GM12878 (cell line): Measurements from ENCODE around the gene BMPR1B. TPM values are rescaled to one million over a fixed set of nuclear protein-coding genes. Genes with fewer than 3 reads are reported as not detected.

Experiments used
- ATAC-seq: fragments of 200-7000 bp; cut with Tn5 transposase; 3 replicates; pipeline ENCODE4 v1.9.1; 2020; ENCODE audit warnings: mild to moderate bottlenecking, moderate library complexity
- BruUV-seq: library from RNA; stranded (reverse); fragments of 400-500 nt; replicated peaks from 2 replicates; lab custom pipeline; 2021; lab: Mats Ljungman, UMichigan
- CTCF ChIA-PET: fragments of 300-600 bp; sonication (Branson Sonifier 250); formaldehyde crosslinking; extraction: SDS; loops from one replicate; lab custom pipeline; 2021; ENCODE audit warnings: inconsistent platforms; lab: Yijun Ruan, JAX
- POLR2A ChIA-PET: fragments of 350-600 bp; formaldehyde crosslinking; extraction: SDS; loops from one replicate; lab custom pipeline; 2021; ENCODE audit warnings: inconsistent platforms; lab: Charles Lee
- RAD21 ChIA-PET: fragments of 300-600 bp; sonication (Branson Sonifier 250); formaldehyde crosslinking; loops from one replicate; lab custom pipeline; 2023; ENCODE audit warnings: antibody characterized with exemption; ENCODE audit not compliant: unreplicated experiment; lab: Charles Lee
- SMC1A ChIA-PET: fragments of 300-600 bp; sonication (Branson Sonifier 250); formaldehyde crosslinking; loops from one replicate; lab custom pipeline; 2023; ENCODE audit not compliant: unreplicated experiment, uncharacterized antibody; lab: Charles Lee
- DNase-seq: peaks from one replicate; pipeline ENCODE4 v3.0.0-alpha.2; 2011; ENCODE audit warnings: low read depth, low spot score
- FAIRE-seq: peaks from 3 replicates; lab custom pipeline; 2011; peaks lifted over from hg19 to GRCh38; lab: Jason Lieb, UNC
- H2AFZ ChIP-seq: 2 replicates; pipeline ENCODE4 v1.6.0; 2011; ENCODE audit warnings: low read depth, low read length, control low read depth; ENCODE audit not compliant: control insufficient read depth
- H3K27ac ChIP-seq: 2 replicates; pipeline ENCODE4 v1.5.1; 2011; ENCODE audit warnings: control low read depth; ENCODE audit not compliant: control insufficient read depth, insufficient read depth
- H3K27me3 ChIP-seq, 2 experiments: replicated peaks in 1 of 2; 2 replicates each; pipeline versions ENCODE4 v1.6.0 to v1.6.1; 2011; ENCODE audit warnings: low read length in 1 of 2; ENCODE audit not compliant: control insufficient read depth in 2 of 2, insufficient read depth in 2 of 2
- H3K36me3 ChIP-seq, 2 experiments: 2 replicates each; pipeline ENCODE4 v1.5.1; 2011; ENCODE audit warnings: low read length in 1 of 2; ENCODE audit not compliant: control insufficient read depth in 2 of 2, insufficient read depth in 2 of 2
- H3K4me1 ChIP-seq: 2 replicates; pipeline ENCODE4 v1.6.1; 2011; ENCODE audit warnings: mild to moderate bottlenecking, low read length, moderate library complexity, mixed read lengths; ENCODE audit not compliant: control insufficient read depth, insufficient read depth
- H3K4me2 ChIP-seq: 2 replicates; pipeline ENCODE4 v1.6.0; 2011; ENCODE audit warnings: control low read depth; ENCODE audit not compliant: control insufficient read depth, insufficient read depth
- H3K4me3 ChIP-seq: fragments of 200-600 bp; sonication (generic); 2 replicates; pipeline ENCODE4 v1.5.1; 2016
- H3K79me2 ChIP-seq: 2 replicates; pipeline ENCODE4 v1.6.0; 2011; ENCODE audit warnings: low read length; ENCODE audit not compliant: control insufficient read depth, insufficient read depth
- H3K9ac ChIP-seq: 2 replicates; pipeline ENCODE4 v1.8.0; 2011; ENCODE audit warnings: low read length, control low read depth, mixed read lengths; ENCODE audit not compliant: control insufficient read depth, insufficient read depth
- H3K9me3 ChIP-seq: replicated peaks from 3 replicates; pipeline ENCODE4 v1.5.1; 2011; ENCODE audit warnings: mild to moderate bottlenecking, low read length; ENCODE audit not compliant: control insufficient read depth, insufficient read depth
- H4K20me1 ChIP-seq: 2 replicates; pipeline ENCODE4 v1.6.0; 2011; ENCODE audit not compliant: control insufficient read depth, insufficient read depth
- CHD1 ChIP-seq: IDR thresholded peaks from 2 replicates; pipeline ENCODE4 v1.6.1; 2012; ENCODE audit warnings: low read depth, low read length, improper control_type of control experiment
- FOXK2 ChIP-seq: fragments of 450-650 bp; IDR thresholded peaks from 2 replicates; pipeline ENCODE4 v1.6.1; 2017; ENCODE audit warnings: mild to moderate bottlenecking, moderate library complexity
- GATAD2B ChIP-seq: fragments of 450-650 bp; conservative IDR thresholded peaks from 2 replicates; pipeline ENCODE4 v1.6.1; 2017; ENCODE audit warnings: low read depth, mild to moderate bottlenecking, moderate library complexity
- IRF3 ChIP-seq: fragments of 450-650 bp; IDR thresholded peaks from 2 replicates; pipeline ENCODE4 v1.6.1; 2014; ENCODE audit warnings: mild to moderate bottlenecking
- KDM1A ChIP-seq: fragments of 200-600 bp; sonication (generic); IDR thresholded peaks from 2 replicates; pipeline ENCODE4 v1.6.1; 2016; ENCODE audit warnings: borderline replicate concordance
- MEF2A ChIP-seq: IDR thresholded peaks from 2 replicates; pipeline ENCODE4 v1.6.1; 2011; ENCODE audit warnings: low read depth, mild to moderate bottlenecking, low read length, moderate library complexity; ENCODE audit not compliant: insufficient read depth
- MLLT1 ChIP-seq: fragments of 450-650 bp; IDR thresholded peaks from 2 replicates; pipeline ENCODE4 v1.6.1; 2016; ENCODE audit warnings: mild to moderate bottlenecking
- MTA2 ChIP-seq: fragments of 450-650 bp; IDR thresholded peaks from 2 replicates; pipeline ENCODE4 v1.6.1; 2016; ENCODE audit warnings: low read depth, mild to moderate bottlenecking, moderate library complexity
- MYB ChIP-seq: fragments of 150-350 bp; IDR thresholded peaks from 2 replicates; pipeline ENCODE4 v1.6.1; 2014; ENCODE audit warnings: mild to moderate bottlenecking, low read depth, low read length, borderline replicate concordance
- NR2C2 ChIP-seq: IDR thresholded peaks from 2 replicates; pipeline ENCODE4 v1.6.1; 2011; ENCODE audit warnings: borderline replicate concordance, low read depth; ENCODE audit not compliant: control insufficient read depth, insufficient read length
- POLR2AphosphoS2 ChIP-seq: IDR thresholded peaks from 2 replicates; pipeline ENCODE4 v1.6.1; 2011; ENCODE audit warnings: low read depth, mild to moderate bottlenecking, low read length, improper control_type of control experiment, moderate library complexity
- SMARCA5 ChIP-seq: fragments of 450-650 bp; IDR thresholded peaks from 2 replicates; pipeline ENCODE4 v1.6.1; 2017; ENCODE audit warnings: mild to moderate bottlenecking
- STAT3 ChIP-seq: IDR thresholded peaks from 2 replicates; pipeline ENCODE4 v1.6.1; 2011; ENCODE audit warnings: low read depth, low read length, improper control_type of control experiment
- SUPT20H ChIP-seq: IDR thresholded peaks from 2 replicates; pipeline ENCODE4 v1.6.1; 2011; ENCODE audit warnings: low read depth, mild to moderate bottlenecking, low read length, moderate library complexity, borderline replicate concordance; ENCODE audit not compliant: control insufficient read depth
- ZBTB40 ChIP-seq: fragments of 450-650 bp; IDR thresholded peaks from 2 replicates; pipeline ENCODE4 v1.6.1; 2016; ENCODE audit warnings: mild to moderate bottlenecking, moderate library complexity, borderline replicate concordance
- WGBS: methylation state at CpG from one replicate; pipeline ENCODE4 v1.1.6; 2016; ENCODE audit warnings: low lambda C conversion rate; ENCODE audit not compliant: insufficient replicate concordance, insufficient coverage; ENCODE audit errors: missing lambda C conversion rate; 5-methylcytosine and 5-hydroxymethylcytosine counted together
- in situ Hi-C: fragments of 300-500 bp; cut with MboI; formaldehyde crosslinking; loops from 9 replicates; pipeline ENCODE4 v1.14.3; 2018; ENCODE audit warnings: mixed read lengths
- intact Hi-C: fragments of 100-400 bp; cut with micrococcal nuclease; formaldehyde crosslinking; loops from one replicate; pipeline ENCODE4 v1.14.2; 2022; ENCODE audit not compliant: unreplicated experiment
- polyA plus RNA-seq, 11 experiments: library from polyadenylated mRNA; depleted of rRNA in 4 of 11; unstranded in 6 of 11; stranded (reverse) in 5 of 11; fragments of >200 nt; fragmentation: Nextera tagmentation in 4 of 11; fragmentation: Illumina TruSeq in 1 of 11; extraction: Ambion mirVana in 4 of 11; extraction: Trizol in 1 of 11; gene quantifications; 1 replicate in 1 of 11; 2 replicates in 10 of 11; pipeline versions ENCODE4 v1.2.1 to v1.2.3, GENCODE V29; 2011 to 2016; ENCODE audit warnings: inconsistent platforms in 2 of 11, missing spikeins in 2 of 11, low read depth in 1 of 11
- total RNA-seq, 4 experiments: library from RNA; depleted of rRNA in 3 of 4; stranded (reverse); fragments of >200 nt in 3 of 4; fragmentation: Illumina TruSeq in 1 of 4; extraction: Trizol in 1 of 4; gene quantifications; 2 replicates each; pipeline versions ENCODE4 v1.2.1 to v1.2.3, GENCODE V29; 2013 to 2021

The BMPR1B gene
- total and polyA plus RNA-seq, 10 of the 15 experiments (the other 5 are each of a cell fraction or from before 2014, with no cell fraction given): not detected

- Histone ChIP-seq H3K27me3 (no peaks in the 10 kb centered on the region), H3K79me2 (no peaks in the 10 kb centered on the region), H3K36me3 (no peaks in the 10 kb centered on the region), H4K20me1 (no peaks in the 10 kb centered on the region), H3K9ac (no peak overlapping the region), H3K4me3 (no peak overlapping the region), H3K27ac (no peak overlapping the region), H3K4me1 (no peaks in the 10 kb centered on the region), H3K4me2 (no peak overlapping the region), H3K9me3 (no peaks in the 10 kb centered on the region), H2AFZ (no peak overlapping the region)
- SMC1A ChIA-PET: no interaction called here
- WGBS: 0% methylated on average over 3 of the region's 3 CpGs
- RAD21 ChIA-PET: no interaction called here
- BruUV-seq: no TSS peak
- CTCF ChIA-PET: no interaction called here
- POLR2A ChIA-PET: interaction anchor here (0.6 kb wide), 1 partner anchor 11 kb away, joined by 3 read pairs; no protein-coding TSS in a partner anchor
- in situ Hi-C loops (no loop called here), intact Hi-C loops (no loop called here)
- no peak for ATAC-seq
- FAIRE-seq: no peak
- TF ChIP-seq STAT3 (no peak), SMARCA5 (no peak), CHD1 (no peak), GATAD2B (no peak), MYB (no peak), POLR2AphosphoS2 (no peak), KDM1A (no peak), MEF2A (no peak), ZBTB40 (no peak), IRF3 (no peak), SUPT20H (no peak), FOXK2 (no peak), MTA2 (no peak), NR2C2 (no peak), MLLT1 (no peak)
- DNase-seq: no peak
Observed at GRCh38 chr4:94978904-94979303, 221.1 kb downstream of the BMPR1B start.
